Measurements from ENCODE around the gene ZFYVE28. TPM values are rescaled to one million over a fixed set of nuclear protein-coding genes. Genes with fewer than 3 reads are reported as not detected.

The ZFYVE28 gene
- total RNA-seq, 2 experiments from 2014 or later, result 19.7 to 20.0 TPM

GRCh38 chr4:2412885-2413716 lies 5.3 kb downstream of the ZFYVE28 start:
- CTCF ChIA-PET, result interaction anchor here (0.9 to 2.5 kb wide), 12 partner anchors 8 to 172 kb away, joined by 3 to 21 read pairs (median 5); partner anchors contain the start of genes HAUS3, MXD4, POLN and RNF4
- POLR2A ChIA-PET, result interaction anchor here (1.0 to 3.0 kb wide), 9 partner anchors 11 to 549 kb away, joined by 3 to 28 read pairs (median 6); partner anchors contain the start of genes HAUS3, MXD4, NOP14 and POLN
- intact Hi-C loops (cut with micrococcal nuclease), result loop anchor here (1.0 to 10.0 kb wide), 8 partner anchors 48 to 523 kb away; partner anchors contain the start of genes HAUS3, MXD4, NELFA and POLN
- Mint-ChIP-seq H3K4me3 (peak overlapping the region; percentile 66), H3K27me3 (no peaks in the 10 kb centered on the region), H3K36me3 (peaks cover 2% of the 10 kb centered on the region), H3K27ac (peak overlapping the region; percentile 97), H3K4me1 (ENCODE audit: low read depth) (peaks cover 63% of the 10 kb centered on the region), H3K9me3 (no peaks in the 10 kb centered on the region)
- peak; percentile 96 for DNase-seq

- Mint-ChIP-seq H3K27ac (peak overlapping the region; percentile 97), H3K4me3 (peak overlapping the region; percentile 66), H3K9me3 (no peaks in the 10 kb centered on the region), H3K36me3 (peaks cover 2% of the 10 kb centered on the region), H3K27me3 (no peaks in the 10 kb centered on the region), H3K4me1 (ENCODE audit: low read depth) (peaks cover 69% of the 10 kb centered on the region)
- DNase-seq, result peak; percentile 88
- intact Hi-C loops (cut with micrococcal nuclease), result loop anchor here (1.0 to 10.0 kb wide), 5 partner anchors 48 to 408 kb away; partner anchors contain the start of genes HAUS3, MXD4, NELFA and POLN
- ChIA-PET POLR2A (interaction anchor here (1.0 to 3.0 kb wide), 10 partner anchors 10 to 550 kb away, joined by 3 to 28 read pairs (median 6); partner anchors contain the start of genes HAUS3, MXD4, NOP14 and POLN), CTCF (interaction anchor here (0.9 to 2.5 kb wide), 11 partner anchors 9 to 172 kb away, joined by 3 to 21 read pairs (median 5); partner anchors contain the start of genes HAUS3, MXD4, POLN and RNF4)
These were observed 5.9 kb downstream of the ZFYVE28 start for GRCh38 chr4:2412534-2412884.

DNA sequence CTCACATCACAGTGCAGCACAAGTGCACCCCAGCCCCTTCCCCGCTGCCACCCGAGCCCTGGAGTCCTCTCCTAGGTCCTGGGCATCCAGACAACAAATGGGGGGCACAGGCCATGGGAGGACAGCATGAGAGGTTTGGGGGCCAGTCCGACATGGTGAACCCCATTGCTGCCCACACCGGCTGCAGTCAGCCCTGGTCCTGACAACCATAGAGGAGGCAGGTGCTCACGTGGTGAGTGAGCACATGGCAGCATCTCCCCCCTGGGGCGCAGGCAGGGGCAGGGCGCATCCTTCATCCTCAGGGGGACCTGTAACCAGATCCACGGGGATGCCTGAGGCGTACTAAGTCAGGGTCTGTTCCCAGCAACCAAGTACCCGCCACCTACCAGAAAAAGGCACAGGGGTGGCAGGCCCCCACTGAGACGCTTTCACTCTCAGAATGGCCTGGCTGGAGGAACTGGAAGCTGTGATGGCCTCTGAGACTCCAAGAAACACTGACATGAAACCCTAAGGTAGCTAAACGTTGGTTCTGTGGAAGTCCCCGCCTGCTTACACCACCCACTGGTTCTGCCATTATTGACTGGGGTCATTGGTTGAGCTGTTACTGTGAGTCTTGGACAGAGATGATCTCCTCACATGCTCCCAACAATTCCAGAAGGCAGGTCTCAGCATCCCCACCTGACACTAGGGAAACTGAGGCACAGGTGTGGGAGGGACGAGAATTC lies 6.5 kb downstream of the ZFYVE28 start:
- peaks cover 2% of the 10 kb centered on the region for H3K36me3 Mint-ChIP-seq
- H3K27me3 Mint-ChIP-seq, result no peaks in the 10 kb centered on the region
- DNase-seq, result peak; percentile 68
- peak overlapping the region; percentile 66 for H3K4me3 Mint-ChIP-seq
- H3K27ac Mint-ChIP-seq, result peak overlapping the region; percentile 97
- CTCF ChIA-PET, result interaction anchor here (0.9 to 2.5 kb wide), 11 partner anchors 9 to 171 kb away, joined by 3 to 21 read pairs (median 5); partner anchors contain the start of genes HAUS3, MXD4, POLN and RNF4
- intact Hi-C loops (cut with micrococcal nuclease), result loop anchor here (1.0 to 10.0 kb wide), 5 partner anchors 47 to 407 kb away; partner anchors contain the start of genes HAUS3, MXD4, NELFA and POLN
- POLR2A ChIA-PET, result interaction anchor here (0.6 to 3.0 kb wide), 11 partner anchors 10 to 550 kb away, joined by 3 to 28 read pairs (median 5); partner anchors contain the start of genes HAUS3, MXD4, NOP14 and POLN
- H3K4me1 Mint-ChIP-seq (ENCODE audit: low read depth), result peaks cover 75% of the 10 kb centered on the region
- no peaks in the 10 kb centered on the region for H3K9me3 Mint-ChIP-seq

DNA sequence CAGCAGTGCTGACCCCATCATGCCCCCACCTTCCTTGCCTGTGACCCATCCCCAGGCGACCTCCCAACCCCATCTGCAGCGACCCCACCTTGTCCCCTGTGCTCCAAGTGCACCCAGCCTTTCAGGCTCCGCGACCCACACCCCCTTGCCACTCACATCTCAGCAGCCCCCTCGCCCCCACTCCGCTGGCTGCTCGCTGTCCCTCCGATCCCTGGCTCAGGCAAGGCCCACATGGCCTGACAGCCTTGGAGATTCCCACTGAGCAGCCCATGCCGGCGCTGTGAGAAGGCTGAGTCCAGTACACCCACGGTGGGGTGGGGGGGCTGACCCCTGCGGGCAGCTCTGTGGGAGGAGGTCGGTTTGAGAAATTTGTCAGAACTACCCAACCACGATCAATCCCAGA lies 9.1 kb downstream of the ZFYVE28 start:
- POLR2A ChIA-PET, result no interaction called here
- CTCF ChIA-PET, result no interaction called here
- Mint-ChIP-seq H3K27ac (no peak overlapping the region), H3K9me3 (no peaks in the 10 kb centered on the region), H3K27me3 (no peaks in the 10 kb centered on the region), H3K4me3 (no peak overlapping the region), H3K36me3 (no peaks in the 10 kb centered on the region), H3K4me1 (ENCODE audit: low read depth) (peaks cover 66% of the 10 kb centered on the region)
- intact Hi-C loops (cut with micrococcal nuclease), result no loop called here
- no peak for DNase-seq

- ChIA-PET POLR2A (no interaction called here), CTCF (no interaction called here)
- H3K9me3 Mint-ChIP-seq, result no peaks in the 10 kb centered on the region
- no peaks in the 10 kb centered on the region for H3K27me3 Mint-ChIP-seq
- H3K4me1 Mint-ChIP-seq (ENCODE audit: low read depth), result peaks cover 64% of the 10 kb centered on the region
- no peak overlapping the region for H3K27ac Mint-ChIP-seq
- no peak for DNase-seq
- no peaks in the 10 kb centered on the region for H3K36me3 Mint-ChIP-seq
- H3K4me3 Mint-ChIP-seq, result no peak overlapping the region
- intact Hi-C loops (cut with micrococcal nuclease), result no loop called here
These were observed 9.5 kb downstream of the ZFYVE28 start for GRCh38 chr4:2408976-2409375.

DNA sequence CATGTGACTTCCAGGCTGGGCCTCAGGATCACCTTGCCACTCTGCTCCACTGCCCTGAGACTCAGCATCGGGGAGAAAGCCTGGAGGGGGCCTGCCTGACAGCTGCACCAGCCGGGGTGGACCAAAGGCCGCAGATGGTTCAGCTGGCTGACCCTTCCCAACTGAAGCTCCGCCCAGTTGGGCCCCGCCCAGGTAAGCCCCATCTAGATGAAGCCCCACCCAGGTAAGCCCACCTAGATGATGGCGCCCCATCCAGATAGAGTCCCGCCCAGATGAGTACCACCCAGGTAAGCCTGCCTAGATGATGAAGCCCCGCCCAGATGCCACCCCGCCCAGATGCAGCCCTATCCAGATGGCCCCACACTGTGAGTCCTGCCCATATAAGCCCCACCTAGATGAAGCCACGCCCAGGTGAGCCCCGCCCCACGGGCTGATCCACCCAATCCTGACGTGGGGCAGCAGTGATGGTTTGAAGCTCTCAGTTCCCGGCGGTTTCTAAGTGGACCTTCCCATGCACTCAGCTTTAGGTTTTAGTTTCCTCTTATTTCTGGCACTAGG lies 10.0 kb downstream of the ZFYVE28 start:
- no peak overlapping the region for H3K27ac Mint-ChIP-seq
- ChIA-PET CTCF (no interaction called here), POLR2A (no interaction called here)
- no peaks in the 10 kb centered on the region for H3K27me3 Mint-ChIP-seq
- no peaks in the 10 kb centered on the region for H3K36me3 Mint-ChIP-seq
- no peaks in the 10 kb centered on the region for H3K9me3 Mint-ChIP-seq
- H3K4me1 Mint-ChIP-seq (ENCODE audit: low read depth), result peaks cover 59% of the 10 kb centered on the region
- H3K4me3 Mint-ChIP-seq, result no peak overlapping the region
- intact Hi-C loops (cut with micrococcal nuclease), result no loop called here
- peak; percentile 36 for DNase-seq

- intact Hi-C loops (cut with micrococcal nuclease), result no loop called here
- Mint-ChIP-seq H3K27me3 (no peaks in the 10 kb centered on the region), H3K4me3 (no peak overlapping the region), H3K36me3 (no peaks in the 10 kb centered on the region), H3K4me1 (ENCODE audit: low read depth) (peaks cover 57% of the 10 kb centered on the region), H3K27ac (no peak overlapping the region), H3K9me3 (no peaks in the 10 kb centered on the region)
- ChIA-PET POLR2A (no interaction called here), CTCF (no interaction called here)
- no peak for DNase-seq
These were observed 10.5 kb downstream of the ZFYVE28 start for GRCh38 chr4:2407991-2408342.

DNA sequence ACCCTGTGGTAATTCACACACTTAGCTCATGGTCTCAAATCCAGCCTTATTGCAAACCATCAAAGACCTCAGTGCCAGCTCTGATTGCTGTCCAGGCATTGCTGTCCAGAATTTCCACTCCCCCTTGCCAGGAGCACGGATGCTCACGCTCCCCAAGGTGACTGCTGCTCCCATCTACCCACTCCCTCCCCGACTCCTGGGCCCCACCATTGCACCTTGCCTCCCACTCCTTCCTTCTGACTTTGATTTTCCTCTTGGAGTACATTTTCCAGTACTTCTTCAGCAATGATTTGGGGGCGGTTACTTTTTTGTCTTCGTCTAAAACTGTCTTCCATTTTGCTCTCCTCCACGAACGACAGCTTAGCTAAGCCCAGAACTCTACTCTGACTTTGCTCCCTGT lies 11.5 kb downstream of the ZFYVE28 start:
- no peak overlapping the region for H3K4me3 Mint-ChIP-seq
- H3K36me3 Mint-ChIP-seq, result no peaks in the 10 kb centered on the region
- no peaks in the 10 kb centered on the region for H3K9me3 Mint-ChIP-seq
- DNase-seq, result no peak
- H3K27me3 Mint-ChIP-seq, result no peaks in the 10 kb centered on the region
- H3K4me1 Mint-ChIP-seq (ENCODE audit: low read depth), result peaks cover 57% of the 10 kb centered on the region
- intact Hi-C loops (cut with micrococcal nuclease), result no loop called here
- no peak overlapping the region for H3K27ac Mint-ChIP-seq
- ChIA-PET CTCF (interaction anchor here (1.0 kb wide), 1 partner anchor 187 kb away, joined by 3 read pairs; no protein-coding TSS in a partner anchor), POLR2A (no interaction called here)

- no peak overlapping the region for H3K27ac Mint-ChIP-seq
- H3K9me3 Mint-ChIP-seq, result no peaks in the 10 kb centered on the region
- POLR2A ChIA-PET, result no interaction called here
- CTCF ChIA-PET, result interaction anchor here (0.6 to 1.0 kb wide), 2 partner anchors 35 to 186 kb away, joined by 3 read pairs; no protein-coding TSS in a partner anchor
- peaks cover 57% of the 10 kb centered on the region for H3K4me1 Mint-ChIP-seq (ENCODE audit: low read depth)
- no peak overlapping the region for H3K4me3 Mint-ChIP-seq
- peak; percentile 27 for DNase-seq
- intact Hi-C loops (cut with micrococcal nuclease), result no loop called here
- H3K36me3 Mint-ChIP-seq, result no peaks in the 10 kb centered on the region
- no peaks in the 10 kb centered on the region for H3K27me3 Mint-ChIP-seq
These were observed 12.0 kb downstream of the ZFYVE28 start for GRCh38 chr4:2406406-2406805.

- no peaks in the 10 kb centered on the region for H3K27me3 Mint-ChIP-seq
- no peaks in the 10 kb centered on the region for H3K9me3 Mint-ChIP-seq
- no peaks in the 10 kb centered on the region for H3K36me3 Mint-ChIP-seq
- H3K4me1 Mint-ChIP-seq (ENCODE audit: low read depth), result peaks cover 38% of the 10 kb centered on the region
- H3K4me3 Mint-ChIP-seq, result no peak overlapping the region
- intact Hi-C loops (cut with micrococcal nuclease), result no loop called here
- no peak overlapping the region for H3K27ac Mint-ChIP-seq
- DNase-seq, result no peak
- ChIA-PET POLR2A (interaction anchor here (0.8 to 3.8 kb wide), 2 partner anchors 9 to 14 kb away, joined by 3 to 24 read pairs; no protein-coding TSS in a partner anchor), CTCF (interaction anchor here (1.3 to 3.8 kb wide), 3 partner anchors 10 to 16 kb away, joined by 3 to 21 read pairs (median 6); partner anchors contain the start of gene CFAP99)
These were observed 15.5 kb downstream of the ZFYVE28 start for GRCh38 chr4:2402941-2403340.

DNA sequence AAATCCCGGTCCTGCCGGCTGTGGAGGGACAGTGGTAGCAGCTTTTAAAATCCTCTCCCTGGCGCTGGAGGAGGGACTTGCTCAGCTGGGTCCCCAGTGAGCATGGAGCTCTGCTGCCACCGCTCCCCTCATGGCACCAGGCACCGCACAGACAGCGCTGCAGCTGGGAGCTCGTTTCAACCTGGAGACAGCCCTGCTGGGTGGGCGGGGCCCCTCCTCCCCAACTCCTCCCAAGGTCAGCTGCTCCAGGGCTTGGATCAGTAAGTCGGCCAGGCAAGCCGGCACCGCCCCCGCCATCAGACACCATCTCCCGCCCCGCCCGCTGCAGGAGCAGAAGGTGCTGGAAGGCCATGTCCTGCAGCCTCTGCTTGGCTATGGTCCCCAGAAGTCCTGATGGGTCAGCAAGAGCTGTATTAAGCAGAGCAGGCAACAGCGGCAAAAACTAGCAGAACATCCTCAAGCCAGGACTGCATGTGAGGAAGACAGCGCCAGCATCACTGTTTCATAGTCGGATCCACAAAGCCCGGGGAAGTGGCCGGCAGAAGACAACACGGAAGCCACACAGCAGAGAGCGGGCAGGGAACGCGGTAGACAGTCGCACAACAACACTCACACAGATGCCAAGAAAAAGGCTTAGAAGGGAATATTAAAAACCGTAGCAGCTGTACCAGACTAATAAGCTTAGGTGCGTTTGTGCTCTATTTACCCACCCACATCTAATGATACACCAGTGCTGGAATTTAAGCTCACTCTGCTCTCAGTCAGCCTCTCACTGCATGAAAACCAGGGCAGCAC lies 16.2 kb downstream of the ZFYVE28 start:
- POLR2A ChIA-PET, result interaction anchor here (0.8 to 3.8 kb wide), 2 partner anchors 10 to 13 kb away, joined by 3 to 24 read pairs; no protein-coding TSS in a partner anchor
- H3K36me3 Mint-ChIP-seq, result peaks cover 3% of the 10 kb centered on the region
- no peaks in the 10 kb centered on the region for H3K27me3 Mint-ChIP-seq
- CTCF ChIA-PET, result interaction anchor here (1.2 to 3.8 kb wide), 4 partner anchors 10 to 182 kb away, joined by 3 to 21 read pairs (median 6); partner anchors contain the start of gene CFAP99
- intact Hi-C loops (cut with micrococcal nuclease), result no loop called here
- peak overlapping the region; percentile 60 for H3K4me3 Mint-ChIP-seq
- H3K9me3 Mint-ChIP-seq, result no peaks in the 10 kb centered on the region
- peaks cover 31% of the 10 kb centered on the region for H3K4me1 Mint-ChIP-seq (ENCODE audit: low read depth)
- peak; percentile 51 for DNase-seq
- no peak overlapping the region for H3K27ac Mint-ChIP-seq
